Measurements from ENCODE around the gene GART. TPM values are rescaled to one million over a fixed set of nuclear protein-coding genes. Genes with fewer than 3 reads are reported as not detected.
"Not testable (repeated sequence)": the region's sequence is repeated elsewhere in the genome, so short reads cannot be mapped to it uniquely, and the experiment has no call there.

Gene GART
- total and polyA plus RNA-seq, 3 experiments from 2014 or later = 50.9 to 196 (median 194) TPM

DNA sequence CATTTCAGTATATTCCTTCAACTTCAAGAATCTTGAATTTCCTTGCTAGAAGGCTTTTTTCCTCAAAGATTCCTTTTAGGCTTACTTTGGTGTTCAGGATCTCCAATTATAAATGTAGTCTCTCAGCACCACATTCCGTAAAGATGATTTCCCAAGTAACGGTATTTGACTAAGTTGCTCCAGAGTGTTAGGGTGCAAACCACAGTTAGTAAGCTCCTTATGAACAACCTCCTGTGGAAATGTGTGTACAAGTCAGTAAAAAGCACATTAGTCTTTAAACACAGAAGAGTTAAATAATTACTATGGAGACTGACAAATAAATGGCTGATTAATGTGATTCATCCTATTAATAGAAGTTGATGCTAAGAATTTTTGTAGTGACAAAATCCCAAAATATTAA is 36.3 kb upstream of the GART start:
- CTCF ChIA-PET = no interaction called here
- H3K36me3 Mint-ChIP-seq = peaks cover 0 to 63% (median 6%) of the 10 kb centered on the region in 3 donors
- H3K36me3 ChIP-seq (ENCODE audit: insufficient read depth, low read length) = peaks cover 40% of the 10 kb centered on the region
- no peak for DNase-seq
- no peaks in the 10 kb centered on the region for H3K9me3 ChIP-seq (ENCODE audit: low read length)
- POLR2A ChIA-PET = no interaction called here
- H3K27ac ChIP-seq (ENCODE audit: low read depth, low read length) = no peak overlapping the region
- no peak overlapping the region for H3K4me3 Mint-ChIP-seq
- no peaks in the 10 kb centered on the region for H3K27me3 ChIP-seq (ENCODE audit: insufficient read depth, low read length, poor library complexity, severe bottlenecking)
- no peaks in the 10 kb centered on the region for H3K9me3 Mint-ChIP-seq
- no peak overlapping the region for H3K4me3 ChIP-seq (ENCODE audit: low read length)
- H3K4me1 Mint-ChIP-seq = peaks cover 0 to 7% (median 4%) of the 10 kb centered on the region in 3 donors
- peak overlapping the region in 3 of 8 donors; percentile 29 to 57 (median 43) for H3K27ac Mint-ChIP-seq
- H3K4me1 ChIP-seq (ENCODE audit: insufficient read depth, low read length) = no peaks in the 10 kb centered on the region
- no peaks in the 10 kb centered on the region for H3K27me3 Mint-ChIP-seq

DNA sequence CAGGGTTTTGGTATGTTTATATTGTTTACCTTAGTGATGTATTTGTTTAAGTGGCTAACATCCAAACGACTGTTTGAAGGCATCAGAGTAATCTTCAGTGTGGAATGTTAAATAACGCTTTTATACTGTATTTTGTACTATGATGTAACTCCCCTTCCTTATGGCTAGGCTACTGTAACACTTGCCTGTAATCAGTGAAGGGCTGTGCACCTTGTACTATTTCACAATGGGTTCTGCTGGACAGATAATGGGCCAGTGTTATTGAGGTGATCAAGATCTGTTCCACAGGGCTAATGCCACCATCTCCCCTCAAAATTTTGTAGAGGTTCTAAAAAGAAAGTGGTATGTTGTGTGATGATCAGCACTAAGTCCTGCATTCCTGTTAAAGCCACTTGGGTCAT is 34.8 kb upstream of the GART start:
- H3K27ac Mint-ChIP-seq = peak overlapping the region in 3 of 8 donors; percentile 7 to 40 (median 22)
- H3K4me1 Mint-ChIP-seq; H3K4me1 ChIP-seq (ENCODE audit: insufficient read depth, low read length); H3K4me3 Mint-ChIP-seq; H3K27ac ChIP-seq (ENCODE audit: low read depth, low read length); H3K27me3 ChIP-seq (ENCODE audit: insufficient read depth, low read length, poor library complexity, severe bottlenecking); CTCF ChIA-PET; DNase-seq; H3K27me3 Mint-ChIP-seq; H3K9me3 Mint-ChIP-seq; H3K9me3 ChIP-seq (ENCODE audit: low read length); H3K4me3 ChIP-seq (ENCODE audit: low read length): not testable (repeated sequence)
- POLR2A ChIA-PET = interaction anchor here (0.7 kb wide), 2 partner anchors 34 to 856 kb away, joined by 4 to 6 read pairs; partner anchors contain the start of gene SON
- H3K36me3 Mint-ChIP-seq = peaks cover 0 to 69% (median 6%) of the 10 kb centered on the region in 3 donors
- peaks cover 52% of the 10 kb centered on the region for H3K36me3 ChIP-seq (ENCODE audit: insufficient read depth, low read length)

DNA sequence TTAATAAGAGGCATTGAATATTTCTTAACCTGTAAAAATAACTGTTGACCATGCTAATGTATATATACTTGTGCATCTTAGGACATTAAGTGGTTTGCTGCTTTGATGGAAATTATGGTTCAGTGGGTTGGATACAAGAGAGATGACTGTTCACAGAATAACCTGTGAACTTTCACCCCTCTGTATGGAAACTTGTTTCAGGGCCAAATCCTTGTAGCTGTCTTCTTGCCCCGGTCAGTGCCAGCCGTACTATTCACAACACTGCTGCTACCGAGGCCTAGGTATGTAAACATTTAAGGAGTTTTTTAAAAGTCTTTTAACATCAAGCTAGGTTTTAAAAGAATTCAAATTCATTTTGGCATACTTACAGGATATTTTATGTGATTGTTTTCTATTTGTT is 30.4 kb upstream of the GART start:
- POLR2A ChIA-PET = interaction anchor here (0.9 kb wide), 1 partner anchor 29 kb away, joined by 3 read pairs; the partner anchor contains the start of gene SON
- Histone ChIP-seq H3K9me3 (ENCODE audit: low read length) (no peaks in the 10 kb centered on the region), H3K27me3 (ENCODE audit: insufficient read depth, low read length, poor library complexity, severe bottlenecking) (no peaks in the 10 kb centered on the region), H3K4me3 (ENCODE audit: low read length) (no peak overlapping the region), H3K27ac (ENCODE audit: low read depth, low read length) (no peak overlapping the region), H3K36me3 (ENCODE audit: insufficient read depth, low read length) (peaks cover 69% of the 10 kb centered on the region), H3K4me1 (ENCODE audit: insufficient read depth, low read length) (no peaks in the 10 kb centered on the region)
- no peak for DNase-seq
- Mint-ChIP-seq H3K27me3 (peaks cover 0 to 1% of the 10 kb centered on the region in 2 donors), H3K4me3 (no peak overlapping the region), H3K9me3 (no peaks in the 10 kb centered on the region), H3K27ac (peak overlapping the region in 5 of 8 donors; percentile 9 to 72 (median 51)), H3K36me3 (peaks cover 6 to 82% (median 16%) of the 10 kb centered on the region in 3 donors), H3K4me1 (peaks cover 20 to 32% (median 32%) of the 10 kb centered on the region in 3 donors)
- CTCF ChIA-PET = interaction anchor here (1.4 kb wide), 1 partner anchor 33 kb away, joined by 4 read pairs; no protein-coding TSS in a partner anchor

DNA sequence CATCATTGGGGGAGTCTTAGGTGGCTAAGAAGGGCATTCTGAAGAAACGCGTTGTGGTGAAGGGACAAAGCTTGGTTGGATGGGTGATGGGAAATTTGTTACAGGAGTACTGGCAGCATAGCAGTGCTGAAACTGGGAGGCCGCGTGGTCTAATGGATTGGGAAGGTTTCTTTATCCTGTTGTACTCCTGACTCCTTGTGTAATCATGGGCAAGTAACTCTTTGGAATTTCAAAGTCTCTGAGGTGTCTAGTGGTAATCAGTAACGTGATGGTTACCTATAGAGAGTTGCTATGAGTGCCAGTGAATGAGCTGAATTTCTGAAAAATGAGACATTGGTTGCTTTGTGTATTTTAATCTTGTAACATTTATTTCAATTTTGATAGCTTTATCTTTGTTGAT is 28.1 kb upstream of the GART start:
- CTCF ChIA-PET = interaction anchor here (1.6 kb wide), 1 partner anchor 36 kb away, joined by 5 read pairs; no protein-coding TSS in a partner anchor
- Mint-ChIP-seq H3K36me3 (peaks cover 6 to 76% (median 16%) of the 10 kb centered on the region in 3 donors), H3K27ac (peak overlapping the region; percentile 8 to 81 (median 52)), H3K4me1 (peaks cover 23 to 51% (median 44%) of the 10 kb centered on the region in 3 donors), H3K9me3 (no peaks in the 10 kb centered on the region), H3K4me3 (no peak overlapping the region), H3K27me3 (peaks cover 0 to 1% of the 10 kb centered on the region in 2 donors)
- Histone ChIP-seq H3K9me3 (ENCODE audit: low read length) (no peaks in the 10 kb centered on the region), H3K27me3 (ENCODE audit: insufficient read depth, low read length, poor library complexity, severe bottlenecking) (no peaks in the 10 kb centered on the region), H3K27ac (ENCODE audit: low read depth, low read length) (no peak overlapping the region), H3K4me3 (ENCODE audit: low read length) (no peak overlapping the region), H3K36me3 (ENCODE audit: insufficient read depth, low read length) (peaks cover 55% of the 10 kb centered on the region), H3K4me1 (ENCODE audit: insufficient read depth, low read length) (no peaks in the 10 kb centered on the region)
- POLR2A ChIA-PET = no interaction called here
- no peak for DNase-seq

DNA sequence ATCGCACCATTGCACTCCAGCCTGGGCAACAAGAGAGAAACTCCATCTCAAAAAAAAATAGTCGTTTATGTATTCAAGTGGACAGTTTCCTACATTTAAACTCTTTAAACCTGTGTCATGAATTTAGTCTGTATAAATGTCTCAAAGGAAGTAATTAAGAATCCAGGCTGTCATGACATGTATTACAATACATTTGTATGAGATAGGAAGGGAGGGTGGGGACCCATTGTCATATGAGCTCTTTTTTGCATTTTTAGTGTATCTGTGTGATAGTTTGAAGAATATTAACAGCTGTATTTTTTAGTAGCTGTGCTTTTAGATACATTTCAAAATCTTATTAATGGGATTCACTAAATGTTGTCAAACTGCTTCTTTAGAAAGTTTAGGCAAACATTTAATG is 26.5 kb upstream of the GART start:
- POLR2A ChIA-PET = no interaction called here
- Histone ChIP-seq H3K9me3 (ENCODE audit: low read length) (no peaks in the 10 kb centered on the region), H3K36me3 (ENCODE audit: insufficient read depth, low read length) (peaks cover 43% of the 10 kb centered on the region), H3K4me1 (ENCODE audit: insufficient read depth, low read length) (no peaks in the 10 kb centered on the region), H3K4me3 (ENCODE audit: low read length) (no peak overlapping the region), H3K27me3 (ENCODE audit: insufficient read depth, low read length, poor library complexity, severe bottlenecking) (no peaks in the 10 kb centered on the region), H3K27ac (ENCODE audit: low read depth, low read length) (no peak overlapping the region)
- Mint-ChIP-seq H3K27me3 (peaks cover 0 to 1% of the 10 kb centered on the region in 2 donors), H3K4me1 (peaks cover 28 to 52% (median 51%) of the 10 kb centered on the region in 3 donors), H3K27ac (no peak overlapping the region), H3K36me3 (peaks cover 6 to 72% (median 12%) of the 10 kb centered on the region in 3 donors), H3K9me3 (no peaks in the 10 kb centered on the region), H3K4me3 (no peak overlapping the region)
- DNase-seq = no peak
- CTCF ChIA-PET = no interaction called here

DNA sequence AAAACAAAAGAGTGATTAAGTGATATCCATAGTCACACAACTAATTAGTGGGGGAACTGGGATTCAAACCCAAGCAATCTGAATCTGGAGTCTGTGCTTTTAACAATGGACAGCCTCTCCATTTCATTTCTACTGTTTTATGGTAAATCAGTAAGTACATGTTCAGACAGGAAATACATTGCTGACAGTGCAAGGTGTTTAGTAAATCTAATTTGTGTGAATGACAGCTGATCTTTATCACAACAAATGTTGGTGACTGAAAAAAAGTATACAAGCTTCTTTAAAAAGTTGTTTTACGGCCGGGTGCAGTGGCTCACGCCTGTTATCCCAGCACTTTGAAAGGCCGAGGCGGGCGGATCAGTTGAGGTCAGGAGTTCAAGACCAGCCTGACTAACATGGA is 26.0 kb upstream of the GART start:
- no peaks in the 10 kb centered on the region for H3K4me1 ChIP-seq (ENCODE audit: insufficient read depth, low read length)
- Mint-ChIP-seq H3K27me3 (peaks cover 0 to 1% of the 10 kb centered on the region in 2 donors), H3K4me1 (peaks cover 31 to 56% (median 55%) of the 10 kb centered on the region in 3 donors), H3K27ac (peak overlapping the region in 1 of 8 donors; percentile 9), H3K36me3 (peaks cover 6 to 72% (median 13%) of the 10 kb centered on the region in 3 donors), H3K4me3 (peak overlapping the region in 1 of 7 donors; percentile 66), H3K9me3 (no peaks in the 10 kb centered on the region)
- ChIA-PET CTCF (no interaction called here), POLR2A (no interaction called here)
- no peaks in the 10 kb centered on the region for H3K27me3 ChIP-seq (ENCODE audit: insufficient read depth, low read length, poor library complexity, severe bottlenecking)
- H3K9me3 ChIP-seq (ENCODE audit: low read length) = no peaks in the 10 kb centered on the region
- no peak overlapping the region for H3K27ac ChIP-seq (ENCODE audit: low read depth, low read length)
- DNase-seq = no peak
- peaks cover 38% of the 10 kb centered on the region for H3K36me3 ChIP-seq (ENCODE audit: insufficient read depth, low read length)
- H3K4me3 ChIP-seq (ENCODE audit: low read length) = no peak overlapping the region

DNA sequence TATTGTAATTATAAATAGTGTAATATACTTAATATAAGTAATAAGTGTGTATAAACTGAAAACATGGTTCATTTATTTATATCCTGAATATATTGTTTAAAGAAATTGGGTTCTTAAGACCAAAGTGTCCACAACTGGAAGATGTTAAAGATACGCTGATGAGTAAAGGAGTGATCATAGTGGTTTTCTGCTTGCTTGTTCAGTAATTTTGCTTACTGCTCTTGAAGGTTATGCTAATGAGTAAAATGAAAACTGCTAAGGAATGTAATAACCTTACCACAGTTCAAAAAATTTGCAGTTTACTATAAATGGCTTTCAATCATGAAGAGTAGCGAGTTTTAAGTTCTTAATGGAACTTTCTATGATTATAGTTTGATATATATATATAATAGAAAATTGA is 24.6 kb upstream of the GART start:
- ChIA-PET POLR2A (no interaction called here), CTCF (no interaction called here)
- Mint-ChIP-seq H3K4me1 (peaks cover 36 to 64% (median 64%) of the 10 kb centered on the region in 3 donors), H3K9me3 (no peaks in the 10 kb centered on the region), H3K27ac (no peak overlapping the region), H3K4me3 (no peak overlapping the region), H3K27me3 (peaks cover 0 to 1% of the 10 kb centered on the region in 2 donors), H3K36me3 (peaks cover 6 to 70% (median 15%) of the 10 kb centered on the region in 3 donors)
- H3K27ac ChIP-seq (ENCODE audit: low read depth, low read length) = no peak overlapping the region
- no peak overlapping the region for H3K4me3 ChIP-seq (ENCODE audit: low read length)
- no peaks in the 10 kb centered on the region for H3K27me3 ChIP-seq (ENCODE audit: insufficient read depth, low read length, poor library complexity, severe bottlenecking)
- no peaks in the 10 kb centered on the region for H3K9me3 ChIP-seq (ENCODE audit: low read length)
- H3K36me3 ChIP-seq (ENCODE audit: insufficient read depth, low read length) = peaks cover 31% of the 10 kb centered on the region
- DNase-seq = no peak
- peaks cover 6% of the 10 kb centered on the region for H3K4me1 ChIP-seq (ENCODE audit: insufficient read depth, low read length)

DNA sequence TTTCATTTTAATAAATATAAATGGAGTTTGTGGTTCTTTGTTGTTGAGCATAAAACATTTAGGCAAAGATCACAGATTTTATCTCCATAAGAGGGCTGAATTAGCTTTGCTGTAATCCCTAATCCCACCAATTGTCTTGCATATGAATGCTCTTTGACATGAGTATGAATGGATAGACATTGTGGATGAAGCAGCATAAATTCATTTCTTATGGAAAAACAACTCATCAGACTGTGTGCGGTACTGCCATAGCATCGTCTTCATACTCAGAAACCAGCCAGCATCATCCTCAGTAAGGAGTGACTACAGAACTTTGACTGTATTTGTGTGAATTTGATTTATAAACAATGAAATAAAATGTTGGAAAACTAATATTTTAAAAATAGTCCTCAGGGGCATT is 20.5 kb upstream of the GART start:
- peaks cover 39% of the 10 kb centered on the region for H3K36me3 ChIP-seq (ENCODE audit: insufficient read depth, low read length)
- POLR2A ChIA-PET = no interaction called here
- CTCF ChIA-PET = no interaction called here
- no peaks in the 10 kb centered on the region for H3K9me3 Mint-ChIP-seq
- no peak overlapping the region for H3K4me3 Mint-ChIP-seq
- H3K27me3 ChIP-seq (ENCODE audit: insufficient read depth, low read length, poor library complexity, severe bottlenecking) = no peaks in the 10 kb centered on the region
- H3K36me3 Mint-ChIP-seq = peaks cover 25 to 78% (median 28%) of the 10 kb centered on the region in 3 donors
- H3K27ac Mint-ChIP-seq = peak overlapping the region in 2 of 8 donors; percentile 44 to 59
- H3K4me3 ChIP-seq (ENCODE audit: low read length) = no peak overlapping the region
- no peak overlapping the region for H3K27ac ChIP-seq (ENCODE audit: low read depth, low read length)
- no peaks in the 10 kb centered on the region for H3K9me3 ChIP-seq (ENCODE audit: low read length)
- H3K4me1 Mint-ChIP-seq = peaks cover 51 to 83% (median 76%) of the 10 kb centered on the region in 3 donors
- DNase-seq = no peak
- peaks cover 11% of the 10 kb centered on the region for H3K4me1 ChIP-seq (ENCODE audit: insufficient read depth, low read length)
- no peaks in the 10 kb centered on the region for H3K27me3 Mint-ChIP-seq

Measured in CD8-positive, alpha-beta memory T cell (primary cell).